Activated CD8-positive, alpha-beta T cell treated with anti-CD3 and anti-CD28 coated beads, Interleukin-2, amount 10 ng/mL, durations not matched to agents 7 days and 5 days (primary cell): Measurements from ENCODE around the gene FGF14. TPM values are rescaled to one million over a fixed set of nuclear protein-coding genes. Genes with fewer than 3 reads are reported as not detected.
"Not testable (repeated sequence)": the region's sequence is repeated elsewhere in the genome, so short reads cannot be mapped to it uniquely, and the experiment has no call there.

Source experiments
- ATAC-seq: fragments of 150-1000 bp; cut with Tn5 transposase; one replicate; pipeline ENCODE4 v1.10.0; 2021; ENCODE audit warnings: moderate library complexity
- CTCF ChIA-PET: fragments of 350-600 bp; sonication (Branson Sonifier 250); formaldehyde crosslinking; loops from one replicate; lab custom pipeline; 2021; ENCODE audit warnings: antibody characterized with exemption; lab: Charles Lee
- POLR2A ChIA-PET: fragments of 350-600 bp; sonication (Branson Sonifier 250); formaldehyde crosslinking; loops from one replicate; lab custom pipeline; 2021; ENCODE audit warnings: antibody characterized with exemption; lab: Charles Lee
- DNase-seq: peaks from one replicate; pipeline ENCODE4 v3.0.0-alpha.2; 2020
- H3K27ac Mint-ChIP-seq: one replicate; pipeline ENCODE4 v1.8.0; 2021; ENCODE audit warnings: mild to moderate bottlenecking, mixed read lengths
- H3K27me3 Mint-ChIP-seq: one replicate; pipeline ENCODE4 v1.8.0; 2021; ENCODE audit warnings: low read depth, mixed read lengths
- H3K36me3 Mint-ChIP-seq: one replicate; pipeline ENCODE4 v1.8.0; 2021; ENCODE audit warnings: low read depth, mixed read lengths
- H3K4me1 Mint-ChIP-seq: one replicate; pipeline ENCODE4 v1.8.0; 2021; ENCODE audit warnings: low read depth, mixed read lengths
- H3K4me3 Mint-ChIP-seq: one replicate; pipeline ENCODE4 v1.8.0; 2021; ENCODE audit warnings: mild to moderate bottlenecking, mixed read lengths
- H3K9me3 Mint-ChIP-seq: one replicate; pipeline ENCODE4 v1.8.0; 2022; ENCODE audit warnings: mixed read lengths; ENCODE audit not compliant: insufficient read depth
- total RNA-seq, 2 experiments: library from RNA; stranded (reverse); gene quantifications; one replicate each; pipeline ENCODE4 v1.2.3, GENCODE V29; 2021

Gene FGF14
- total RNA-seq, 2 experiments from 2014 or later, result not detected

GRCh38 chr13:101845245-101846020 lies 556.4 kb downstream of the FGF14 start:
- H3K27me3 Mint-ChIP-seq, result no peaks in the 10 kb centered on the region
- no peak for DNase-seq
- no peak overlapping the region for H3K27ac Mint-ChIP-seq
- no peaks in the 10 kb centered on the region for H3K4me1 Mint-ChIP-seq
- H3K9me3 Mint-ChIP-seq, result no peaks in the 10 kb centered on the region
- H3K4me3 Mint-ChIP-seq, result no peak overlapping the region
- ATAC-seq, result no peak
- POLR2A ChIA-PET, result no interaction called here
- CTCF ChIA-PET, result interaction anchor here (0.6 kb wide), 1 partner anchor 298 kb away, joined by 3 read pairs; no protein-coding TSS in a partner anchor
- no peaks in the 10 kb centered on the region for H3K36me3 Mint-ChIP-seq

GRCh38 chr13:101841698-101842097 lies 560.1 kb downstream of the FGF14 start:
- no peaks in the 10 kb centered on the region for H3K36me3 Mint-ChIP-seq
- no peaks in the 10 kb centered on the region for H3K27me3 Mint-ChIP-seq
- ChIA-PET CTCF (no interaction called here), POLR2A (no interaction called here)
- no peaks in the 10 kb centered on the region for H3K4me1 Mint-ChIP-seq
- ATAC-seq (no peak), DNase-seq (no peak)
- H3K27ac Mint-ChIP-seq, result no peak overlapping the region
- H3K9me3 Mint-ChIP-seq, result no peaks in the 10 kb centered on the region
- H3K4me3 Mint-ChIP-seq, result no peak overlapping the region

DNA sequence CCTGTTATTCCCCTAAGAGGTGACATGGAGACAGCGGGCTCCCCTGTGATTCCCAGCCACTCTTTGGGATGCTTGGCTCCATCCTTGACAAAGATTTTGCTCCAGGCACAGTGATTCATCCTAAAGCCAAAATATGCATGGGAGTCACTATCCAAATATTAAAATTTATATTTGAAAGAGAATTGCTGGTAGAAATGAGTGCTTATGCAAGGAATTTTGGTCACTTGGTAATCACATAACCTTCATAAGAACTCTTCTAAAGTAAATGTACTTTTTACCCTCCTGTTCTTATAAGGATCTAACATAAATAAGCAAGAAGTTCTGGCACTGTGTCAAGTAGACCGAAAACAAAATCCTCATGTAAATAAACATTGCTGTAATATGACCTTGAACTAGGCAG lies 563.5 kb downstream of the FGF14 start:
- no peak overlapping the region for H3K4me3 Mint-ChIP-seq
- DNase-seq (no peak), ATAC-seq (no peak)
- no peaks in the 10 kb centered on the region for H3K36me3 Mint-ChIP-seq
- no peaks in the 10 kb centered on the region for H3K9me3 Mint-ChIP-seq
- no peak overlapping the region for H3K27ac Mint-ChIP-seq
- no peaks in the 10 kb centered on the region for H3K4me1 Mint-ChIP-seq
- H3K27me3 Mint-ChIP-seq, result no peaks in the 10 kb centered on the region
- ChIA-PET POLR2A (no interaction called here), CTCF (no interaction called here)

DNA sequence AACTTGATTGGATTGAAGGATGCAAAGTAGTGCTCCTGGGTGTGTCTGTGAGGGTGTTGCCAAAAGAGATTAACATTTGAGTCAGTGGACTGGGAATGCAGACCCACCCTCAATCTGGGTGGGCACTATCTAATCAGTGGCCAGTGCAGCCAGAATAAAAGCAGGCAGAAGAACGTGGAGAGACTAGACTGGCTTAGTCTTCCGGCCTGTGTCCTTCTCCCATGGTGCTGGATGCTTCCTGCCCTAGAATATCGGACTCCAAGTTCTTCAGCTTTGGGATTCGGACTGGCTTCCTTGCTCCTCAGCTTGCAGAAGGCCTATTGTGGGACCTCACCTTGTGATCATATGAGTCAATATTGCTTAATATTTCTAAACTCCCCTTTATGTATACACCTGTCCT lies 564.1 kb downstream of the FGF14 start:
- ATAC-seq, H3K9me3 Mint-ChIP-seq, POLR2A ChIA-PET, H3K4me3 Mint-ChIP-seq, DNase-seq, CTCF ChIA-PET, H3K27ac Mint-ChIP-seq, H3K36me3 Mint-ChIP-seq, H3K4me1 Mint-ChIP-seq, H3K27me3 Mint-ChIP-seq: not testable (repeated sequence)

DNA sequence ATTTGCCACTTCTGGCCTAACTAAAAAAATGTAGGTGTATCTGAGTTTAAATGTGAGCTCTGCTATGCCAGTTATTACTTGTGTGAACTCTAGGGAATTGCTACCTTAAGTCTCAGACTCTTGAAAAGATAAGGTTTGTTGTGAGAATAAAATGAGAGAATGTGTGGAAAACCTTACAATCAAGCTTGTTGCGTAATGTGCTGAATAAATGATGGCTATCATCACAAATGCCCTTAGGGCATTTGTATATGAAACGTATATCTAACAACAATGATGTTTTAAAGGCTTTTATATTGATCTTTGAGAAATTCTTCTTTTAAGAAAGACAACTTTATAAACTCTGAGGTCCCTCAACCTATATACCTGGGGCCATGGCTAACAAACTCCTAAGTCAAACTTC lies 564.6 kb downstream of the FGF14 start:
- no peaks in the 10 kb centered on the region for H3K4me1 Mint-ChIP-seq
- CTCF ChIA-PET, result no interaction called here
- no peaks in the 10 kb centered on the region for H3K9me3 Mint-ChIP-seq
- H3K36me3 Mint-ChIP-seq, result no peaks in the 10 kb centered on the region
- H3K27ac Mint-ChIP-seq, result no peak overlapping the region
- H3K4me3 Mint-ChIP-seq, result no peak overlapping the region
- H3K27me3 Mint-ChIP-seq, result no peaks in the 10 kb centered on the region
- DNase-seq, result no peak
- ATAC-seq, result no peak
- POLR2A ChIA-PET, result interaction anchor here (0.6 kb wide), 1 partner anchor 653 kb away, joined by 4 read pairs; no protein-coding TSS in a partner anchor

DNA sequence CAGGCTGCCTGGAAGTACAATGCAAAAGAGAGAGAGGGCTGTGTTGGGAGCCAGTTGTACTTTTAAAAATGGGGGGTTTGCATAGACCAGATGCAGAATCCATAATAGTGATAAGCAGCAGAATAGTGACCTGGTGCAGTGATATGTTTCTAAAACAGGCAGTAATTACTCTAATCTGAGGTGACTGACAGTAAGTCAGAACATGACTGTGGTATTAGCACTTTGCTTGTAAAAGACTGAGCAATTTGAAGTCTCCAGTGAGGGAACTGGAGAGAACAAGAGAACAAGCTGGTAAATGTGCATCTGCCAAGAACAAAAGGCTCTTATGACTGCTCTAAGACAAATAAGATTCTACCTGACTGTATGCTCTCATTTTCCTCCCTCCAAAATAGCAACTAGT lies 565.9 kb downstream of the FGF14 start:
- H3K9me3 Mint-ChIP-seq, result no peaks in the 10 kb centered on the region
- no peaks in the 10 kb centered on the region for H3K4me1 Mint-ChIP-seq
- ATAC-seq (no peak), DNase-seq (no peak)
- POLR2A ChIA-PET, result no interaction called here
- H3K36me3 Mint-ChIP-seq, result no peaks in the 10 kb centered on the region
- H3K4me3 Mint-ChIP-seq, result no peak overlapping the region
- no peaks in the 10 kb centered on the region for H3K27me3 Mint-ChIP-seq
- H3K27ac Mint-ChIP-seq, result no peak overlapping the region
- CTCF ChIA-PET, result no interaction called here

- Mint-ChIP-seq H3K36me3 (no peaks in the 10 kb centered on the region), H3K4me1 (no peaks in the 10 kb centered on the region), H3K27me3 (no peaks in the 10 kb centered on the region), H3K4me3 (no peak overlapping the region), H3K27ac (no peak overlapping the region), H3K9me3 (no peaks in the 10 kb centered on the region)
- DNase-seq (no peak), ATAC-seq (no peak)
- CTCF ChIA-PET, result no interaction called here
- POLR2A ChIA-PET, result no interaction called here
Measured at GRCh38 chr13:101833671-101834070, 568.2 kb downstream of the FGF14 start.

DNA sequence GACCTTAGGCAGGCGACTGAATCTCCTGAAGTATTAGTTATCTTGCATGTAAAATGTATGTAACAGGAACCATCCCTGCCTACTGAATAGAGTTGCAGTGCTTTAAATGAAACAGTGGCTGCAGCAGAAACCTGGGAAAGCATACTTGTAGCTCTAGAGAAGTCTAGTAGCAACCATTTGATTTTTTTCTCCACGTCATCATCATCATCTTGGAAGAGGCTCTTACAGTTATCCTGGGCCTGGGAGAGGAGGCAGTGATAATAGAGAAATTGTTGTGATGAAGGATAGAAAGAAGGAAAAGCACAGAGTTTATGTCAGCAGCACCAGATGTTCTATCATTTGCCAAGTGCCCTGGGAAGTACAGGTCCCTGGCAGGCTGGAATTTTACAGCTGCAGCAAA lies 571.8 kb downstream of the FGF14 start:
- H3K9me3 Mint-ChIP-seq, result no peaks in the 10 kb centered on the region
- H3K27me3 Mint-ChIP-seq, result no peaks in the 10 kb centered on the region
- H3K36me3 Mint-ChIP-seq, result no peaks in the 10 kb centered on the region
- DNase-seq (no peak), ATAC-seq (no peak)
- no peak overlapping the region for H3K4me3 Mint-ChIP-seq
- no peak overlapping the region for H3K27ac Mint-ChIP-seq
- no peaks in the 10 kb centered on the region for H3K4me1 Mint-ChIP-seq
- CTCF ChIA-PET, result no interaction called here
- POLR2A ChIA-PET, result no interaction called here

DNA sequence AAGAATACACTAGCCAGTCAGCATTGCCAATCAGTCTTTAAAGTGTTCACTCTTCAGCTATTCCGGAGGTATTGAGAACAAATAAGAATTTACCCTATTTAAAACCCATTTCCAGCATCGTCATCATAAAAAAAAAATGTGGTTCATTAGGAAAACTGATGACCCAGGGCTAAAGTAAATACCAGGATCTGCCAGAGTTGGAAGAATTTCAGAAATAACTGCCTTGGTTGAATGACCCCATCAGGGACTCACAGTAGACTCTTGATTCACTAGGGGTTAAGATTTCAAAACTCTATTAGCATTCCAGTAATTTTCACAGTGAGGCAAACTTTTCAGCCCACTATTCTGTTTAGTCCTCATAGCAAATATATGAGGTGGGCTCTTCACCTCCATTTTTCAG lies 572.4 kb downstream of the FGF14 start:
- ChIA-PET POLR2A (no interaction called here), CTCF (no interaction called here)
- Mint-ChIP-seq H3K27ac (no peak overlapping the region), H3K36me3 (no peaks in the 10 kb centered on the region), H3K4me3 (no peak overlapping the region), H3K4me1 (no peaks in the 10 kb centered on the region), H3K9me3 (no peaks in the 10 kb centered on the region), H3K27me3 (no peaks in the 10 kb centered on the region)
- no peak for ATAC-seq
- no peak for DNase-seq

DNA sequence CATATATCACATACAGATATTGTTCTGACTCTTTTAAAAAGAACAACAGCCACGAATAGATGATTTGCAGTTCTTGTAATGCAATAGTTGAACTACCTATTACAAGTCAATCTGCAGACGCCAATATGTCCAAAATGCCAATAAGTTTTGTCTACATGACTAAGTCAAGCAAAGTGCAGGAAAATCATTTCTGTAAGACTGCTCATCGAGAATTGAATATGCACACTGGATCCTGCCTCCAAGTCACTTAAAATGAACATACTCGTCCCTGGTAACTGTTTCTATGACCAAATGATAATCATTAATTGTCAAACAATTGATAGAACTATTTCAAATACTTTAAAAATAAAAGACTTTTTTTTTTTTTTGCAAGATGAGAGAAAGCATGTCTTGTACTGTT lies 573.7 kb downstream of the FGF14 start:
- DNase-seq, result no peak
- H3K27me3 Mint-ChIP-seq, result no peaks in the 10 kb centered on the region
- ATAC-seq, result no peak
- ChIA-PET POLR2A (no interaction called here), CTCF (no interaction called here)
- H3K27ac Mint-ChIP-seq, result no peak overlapping the region
- H3K9me3 Mint-ChIP-seq, result no peaks in the 10 kb centered on the region
- no peak overlapping the region for H3K4me3 Mint-ChIP-seq
- H3K36me3 Mint-ChIP-seq, result no peaks in the 10 kb centered on the region
- H3K4me1 Mint-ChIP-seq, result no peaks in the 10 kb centered on the region

- Mint-ChIP-seq H3K27me3 (no peaks in the 10 kb centered on the region), H3K27ac (no peak overlapping the region), H3K4me1 (no peaks in the 10 kb centered on the region), H3K4me3 (no peak overlapping the region), H3K36me3 (no peaks in the 10 kb centered on the region), H3K9me3 (no peaks in the 10 kb centered on the region)
- ChIA-PET CTCF (no interaction called here), POLR2A (no interaction called here)
- DNase-seq (no peak), ATAC-seq (no peak)
Measured at GRCh38 chr13:101817898-101818297, 584.0 kb downstream of the FGF14 start.

GRCh38 chr13:101811881-101812280 lies 590.0 kb downstream of the FGF14 start:
- no peaks in the 10 kb centered on the region for H3K36me3 Mint-ChIP-seq
- no peak for ATAC-seq
- H3K27ac Mint-ChIP-seq, result no peak overlapping the region
- ChIA-PET POLR2A (no interaction called here), CTCF (no interaction called here)
- no peaks in the 10 kb centered on the region for H3K27me3 Mint-ChIP-seq
- no peaks in the 10 kb centered on the region for H3K4me1 Mint-ChIP-seq
- H3K9me3 Mint-ChIP-seq, result no peaks in the 10 kb centered on the region
- no peak for DNase-seq
- H3K4me3 Mint-ChIP-seq, result no peak overlapping the region
